Measurements from ENCODE around the gene MADD.

Gene MADD

DNA sequence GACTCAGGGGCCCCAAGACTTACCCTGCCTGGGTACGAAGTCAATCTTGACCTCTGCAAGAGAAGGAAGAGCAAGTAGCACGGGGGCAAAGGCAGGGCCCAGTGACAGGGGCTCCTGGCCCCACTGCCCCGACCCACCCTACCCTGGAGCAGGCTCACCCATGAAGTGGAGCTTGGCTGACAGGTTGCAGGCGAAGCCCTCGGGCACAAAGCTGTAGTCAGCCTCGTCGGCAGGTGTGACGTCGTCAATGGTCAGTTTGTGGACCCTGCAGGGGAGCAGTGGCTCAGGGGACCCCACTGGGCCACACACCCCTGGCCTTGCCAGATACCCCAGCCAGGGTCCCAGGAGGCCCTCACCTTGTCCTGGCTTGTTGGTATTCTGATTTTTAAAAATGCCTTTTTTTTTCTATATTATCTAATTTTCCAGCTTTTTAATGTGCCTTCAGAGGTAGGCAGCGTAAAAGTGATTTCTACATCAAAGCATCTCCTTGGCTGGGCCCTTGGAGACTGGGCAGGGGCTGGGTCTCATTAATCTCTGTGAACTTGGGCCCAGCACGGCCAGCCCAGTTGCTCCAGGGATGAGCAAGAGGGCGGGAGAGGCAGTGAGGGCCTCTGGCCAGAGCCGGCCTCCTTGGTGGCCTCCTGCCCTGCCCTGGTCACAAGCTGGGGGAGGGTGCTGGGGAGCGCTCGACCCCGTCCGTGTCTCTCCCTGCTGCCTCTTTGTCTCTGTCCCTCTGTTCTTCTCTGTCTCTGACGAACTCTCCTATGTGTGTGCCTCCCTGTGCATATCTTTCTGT lies 71.2 kb downstream of the MADD start:
- no peak overlapping the region for H3K4me3 Mint-ChIP-seq
- ATAC-seq: no peak
- no peaks in the 10 kb centered on the region for H3K36me3 Mint-ChIP-seq (ENCODE audit: low read depth)
- H3K27me3 Mint-ChIP-seq: no peaks in the 10 kb centered on the region
- no peak for DNase-seq
- H3K9me3 Mint-ChIP-seq: no peaks in the 10 kb centered on the region
- H3K4me1 Mint-ChIP-seq: no peaks in the 10 kb centered on the region
- H3K27ac Mint-ChIP-seq: no peak overlapping the region

DNA sequence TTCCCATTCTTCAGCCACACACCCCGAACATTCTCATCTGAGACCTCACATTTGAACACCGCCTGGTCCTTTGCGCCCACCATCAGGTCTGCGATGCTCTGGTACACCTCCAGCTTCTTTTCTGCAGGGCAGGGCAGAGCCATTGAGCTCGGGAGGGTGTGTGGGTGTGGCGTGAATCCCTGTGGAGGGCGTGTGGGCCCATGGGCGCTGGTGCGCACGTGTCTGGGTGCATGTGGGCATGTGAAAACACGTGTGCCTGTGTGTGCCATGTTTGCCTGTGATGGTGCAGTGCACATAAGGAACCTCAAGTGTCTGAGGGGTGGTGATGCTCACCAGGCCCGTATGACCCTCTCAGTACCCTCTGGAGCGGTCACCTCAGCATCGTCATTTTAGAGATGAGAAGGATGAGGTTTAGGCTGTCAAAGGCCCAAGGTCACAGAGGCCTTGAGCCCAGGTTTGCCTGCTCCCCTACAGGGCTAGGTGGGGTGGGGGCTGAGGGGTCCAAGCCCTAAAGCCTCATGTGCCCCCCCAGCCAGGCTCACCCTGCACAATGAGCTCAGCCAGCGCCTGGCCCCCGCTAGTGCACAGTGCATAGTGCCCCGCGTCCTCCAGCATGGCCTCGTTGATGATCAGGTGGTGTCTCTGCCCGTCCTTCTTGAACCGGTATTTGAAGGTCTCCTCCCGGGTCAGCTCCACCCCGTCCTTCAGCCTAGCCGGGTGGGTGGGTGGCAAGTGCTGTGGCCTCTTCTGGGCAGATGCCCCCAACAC lies 72.3 kb downstream of the MADD start:
- Mint-ChIP-seq H3K4me3 (no peak overlapping the region), H3K36me3 (ENCODE audit: low read depth) (no peaks in the 10 kb centered on the region), H3K27me3 (no peaks in the 10 kb centered on the region), H3K27ac (no peak overlapping the region), H3K4me1 (no peaks in the 10 kb centered on the region), H3K9me3 (no peaks in the 10 kb centered on the region)
- DNase-seq: no peak
- ATAC-seq: no peak

DNA sequence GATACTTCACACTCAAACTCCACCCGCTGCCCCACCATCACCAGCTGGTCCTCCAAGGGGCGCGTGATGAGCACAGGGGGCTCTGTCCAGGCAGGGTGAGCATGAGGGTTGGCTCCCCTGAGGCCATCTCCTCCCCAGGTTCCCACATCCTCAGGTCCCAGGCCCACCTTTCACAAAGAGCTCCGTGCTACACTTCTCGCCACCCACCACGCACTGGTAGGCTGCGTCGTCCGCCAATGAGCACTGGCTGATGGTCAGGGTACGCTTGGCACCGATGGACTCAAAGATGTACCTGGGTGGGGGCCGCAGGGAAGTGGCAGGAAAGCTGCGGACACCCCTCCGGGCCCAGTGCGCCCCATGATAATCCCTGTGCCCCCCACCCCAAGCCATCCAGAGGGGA lies 72.9 kb downstream of the MADD start:
- Mint-ChIP-seq H3K27me3 (no peaks in the 10 kb centered on the region), H3K9me3 (no peaks in the 10 kb centered on the region), H3K27ac (no peak overlapping the region), H3K36me3 (ENCODE audit: low read depth) (no peaks in the 10 kb centered on the region), H3K4me1 (no peaks in the 10 kb centered on the region), H3K4me3 (no peak overlapping the region)
- no peak for ATAC-seq
- DNase-seq: no peak

DNA sequence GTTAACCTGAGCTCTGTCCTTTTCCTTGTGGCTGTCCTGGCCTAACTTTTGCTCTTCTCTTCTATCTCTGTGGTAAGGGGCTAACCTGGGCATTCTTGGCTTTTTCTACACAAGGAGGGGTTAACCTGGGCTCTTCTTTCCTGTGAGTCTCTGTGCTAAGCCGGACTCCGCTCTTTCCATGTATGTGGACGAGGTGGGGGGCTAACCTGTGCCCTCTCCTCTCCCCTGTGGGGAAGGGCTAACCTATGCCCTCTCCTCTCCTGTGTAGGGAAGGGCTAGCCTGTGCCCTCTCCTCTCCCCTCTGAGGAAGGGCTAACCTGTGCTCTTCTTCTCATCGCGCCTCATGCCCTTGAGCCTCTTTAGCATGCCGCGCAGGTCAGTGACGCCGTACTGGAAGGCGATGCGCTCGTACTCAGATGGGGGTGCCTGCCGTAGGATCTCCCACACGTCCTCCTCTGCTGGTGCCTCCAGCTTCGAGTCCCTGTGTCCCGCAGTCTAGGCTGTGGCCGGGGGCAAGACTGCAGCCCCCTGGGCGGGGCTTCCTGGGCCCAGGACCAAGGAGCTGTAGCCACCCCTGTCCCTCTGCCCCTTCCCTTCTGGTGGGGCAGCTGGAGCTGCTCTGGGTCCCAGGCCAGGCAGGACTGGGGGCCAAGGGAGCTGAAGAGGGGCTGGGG lies 76.1 kb downstream of the MADD start:
- Mint-ChIP-seq H3K27ac (no peak overlapping the region), H3K4me3 (no peak overlapping the region), H3K9me3 (no peaks in the 10 kb centered on the region), H3K4me1 (no peaks in the 10 kb centered on the region), H3K36me3 (ENCODE audit: low read depth) (no peaks in the 10 kb centered on the region), H3K27me3 (no peaks in the 10 kb centered on the region)
- DNase-seq (no peak), ATAC-seq (no peak)

DNA sequence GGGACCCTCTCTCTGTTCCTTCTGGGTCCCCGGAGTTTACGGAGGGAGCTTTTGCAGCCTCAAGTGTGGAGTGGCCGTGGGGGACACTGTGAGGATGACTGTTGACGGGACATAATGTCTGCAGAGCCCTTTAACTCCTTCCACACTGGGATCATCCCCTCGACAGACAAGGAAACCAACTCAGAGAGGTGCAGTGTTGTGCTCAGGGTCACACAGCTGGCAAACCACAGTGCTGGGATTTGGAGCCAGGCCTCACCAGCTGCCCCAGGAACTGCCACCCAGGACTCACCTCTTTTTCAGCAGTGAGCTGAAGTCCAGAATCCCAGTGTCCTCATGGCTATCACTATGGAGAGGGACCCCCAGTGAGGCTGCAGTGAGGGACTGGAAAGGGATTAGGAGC lies 77.2 kb downstream of the MADD start:
- no peaks in the 10 kb centered on the region for H3K27me3 Mint-ChIP-seq
- no peak overlapping the region for H3K27ac Mint-ChIP-seq
- no peak for DNase-seq
- H3K9me3 Mint-ChIP-seq: no peaks in the 10 kb centered on the region
- H3K4me3 Mint-ChIP-seq: no peak overlapping the region
- no peaks in the 10 kb centered on the region for H3K36me3 Mint-ChIP-seq (ENCODE audit: low read depth)
- ATAC-seq: no peak
- H3K4me1 Mint-ChIP-seq: no peaks in the 10 kb centered on the region

DNA sequence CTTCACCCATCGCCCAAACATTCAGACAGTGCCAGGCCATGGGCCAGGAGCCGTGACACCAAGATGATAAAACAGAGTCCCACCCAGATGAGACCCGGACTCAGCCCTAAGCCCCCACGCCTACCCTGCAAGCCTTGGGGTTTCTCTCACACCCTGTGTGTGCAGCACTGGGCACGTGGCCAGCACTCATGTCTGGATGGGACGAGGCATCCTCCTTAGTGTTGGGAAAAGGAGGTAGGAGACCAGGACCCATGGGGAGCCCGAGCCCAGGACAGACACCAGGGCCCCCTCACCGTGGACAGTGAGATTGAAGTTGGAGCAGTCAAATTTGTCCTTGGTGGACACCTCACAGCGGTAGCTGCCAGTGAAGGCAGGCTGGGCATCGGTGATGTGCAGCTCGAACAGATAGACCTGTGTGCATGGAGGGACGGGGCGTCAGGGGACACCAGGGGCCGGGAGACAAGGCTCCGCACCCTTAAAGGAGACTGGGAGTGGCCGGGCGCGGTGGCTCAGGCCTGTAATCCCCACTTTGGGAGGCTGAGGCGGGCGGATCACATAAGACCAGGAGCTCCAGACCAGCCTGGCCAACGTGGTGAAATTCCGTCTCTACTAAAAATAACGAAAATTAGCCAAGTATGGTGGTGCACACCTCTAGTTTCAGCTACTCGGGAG lies 78.3 kb downstream of the MADD start:
- DNase-seq (no peak), ATAC-seq (no peak)
- Mint-ChIP-seq H3K4me3 (no peak overlapping the region), H3K4me1 (no peaks in the 10 kb centered on the region), H3K36me3 (ENCODE audit: low read depth) (no peaks in the 10 kb centered on the region), H3K9me3 (no peaks in the 10 kb centered on the region), H3K27me3 (no peaks in the 10 kb centered on the region), H3K27ac (no peak overlapping the region)

DNA sequence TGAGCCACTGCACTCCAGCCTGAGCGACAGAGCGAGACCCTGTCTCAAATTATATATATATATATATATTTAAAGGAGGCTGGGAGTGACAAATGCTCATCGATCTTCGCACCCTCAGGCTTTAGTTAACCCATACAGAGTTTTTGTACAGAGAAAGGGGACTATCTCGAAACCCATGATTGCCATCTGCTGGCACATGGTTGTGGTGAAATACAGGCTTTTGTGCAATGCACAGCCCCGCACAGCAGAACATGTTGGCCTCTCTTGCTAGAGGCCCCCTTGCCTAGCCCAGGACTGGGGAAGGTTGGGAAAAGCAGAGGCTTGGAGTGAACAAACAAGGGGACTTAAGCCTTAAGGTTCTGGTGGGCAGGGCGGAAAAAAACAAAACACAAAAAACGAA lies 78.9 kb downstream of the MADD start:
- H3K4me3 Mint-ChIP-seq: no peak overlapping the region
- no peak overlapping the region for H3K27ac Mint-ChIP-seq
- ATAC-seq (no peak), DNase-seq (no peak)
- no peaks in the 10 kb centered on the region for H3K4me1 Mint-ChIP-seq
- H3K9me3 Mint-ChIP-seq: no peaks in the 10 kb centered on the region
- no peaks in the 10 kb centered on the region for H3K36me3 Mint-ChIP-seq (ENCODE audit: low read depth)
- H3K27me3 Mint-ChIP-seq: no peaks in the 10 kb centered on the region

DNA sequence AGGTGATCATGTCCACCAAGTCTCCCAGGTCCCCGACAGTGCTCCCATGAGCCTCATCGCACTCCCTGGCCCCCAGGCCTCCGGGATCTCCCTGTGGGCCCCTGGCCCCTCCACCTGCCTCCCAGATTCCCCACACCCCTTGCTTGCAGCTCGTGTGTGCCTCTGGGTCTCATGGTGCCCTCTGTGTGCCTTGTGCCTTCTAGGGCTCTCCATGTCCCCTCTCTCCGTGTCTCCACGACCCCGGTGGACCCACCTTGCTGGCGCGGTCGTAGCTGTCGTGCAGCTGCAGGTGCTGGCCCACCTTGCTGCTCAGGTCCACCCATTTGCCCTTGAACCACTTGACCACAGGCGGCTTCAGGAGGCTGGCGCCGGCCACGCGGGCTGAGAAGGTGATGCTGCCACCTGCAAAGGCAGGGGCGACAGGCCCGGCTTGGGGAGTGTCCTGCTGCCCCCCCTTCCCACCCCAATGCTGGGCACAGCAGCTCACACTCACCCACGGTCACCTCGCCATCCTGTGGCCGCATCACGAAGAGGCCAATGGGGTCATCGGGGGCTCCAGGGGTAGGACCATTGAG lies 79.7 kb downstream of the MADD start:
- H3K9me3 Mint-ChIP-seq: no peaks in the 10 kb centered on the region
- H3K36me3 Mint-ChIP-seq (ENCODE audit: low read depth): no peaks in the 10 kb centered on the region
- no peak overlapping the region for H3K4me3 Mint-ChIP-seq
- DNase-seq (no peak), ATAC-seq (no peak)
- no peaks in the 10 kb centered on the region for H3K4me1 Mint-ChIP-seq
- no peaks in the 10 kb centered on the region for H3K27me3 Mint-ChIP-seq
- no peak overlapping the region for H3K27ac Mint-ChIP-seq

DNA sequence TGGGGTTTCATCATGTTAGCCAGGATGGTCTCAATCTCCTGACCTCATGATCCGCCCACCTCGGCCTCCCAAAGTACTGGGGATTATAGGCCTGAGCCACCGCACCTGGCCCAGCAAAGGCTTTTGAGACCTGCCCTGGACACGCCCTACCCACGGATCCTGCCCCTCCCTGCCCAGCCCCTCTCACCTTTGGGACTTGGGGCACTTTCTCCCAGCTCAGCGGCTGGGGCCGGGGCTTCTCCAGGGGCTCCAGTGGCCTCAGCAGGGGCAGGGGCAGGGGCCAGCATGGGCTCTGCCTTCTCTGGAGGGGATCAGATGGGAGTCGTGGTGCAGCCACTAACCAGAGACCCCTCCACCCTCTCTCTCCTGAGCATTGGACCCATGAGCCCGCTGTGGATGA lies 80.4 kb downstream of the MADD start:
- Mint-ChIP-seq H3K4me3 (no peak overlapping the region), H3K4me1 (no peaks in the 10 kb centered on the region), H3K36me3 (ENCODE audit: low read depth) (no peaks in the 10 kb centered on the region), H3K27ac (no peak overlapping the region), H3K27me3 (no peaks in the 10 kb centered on the region), H3K9me3 (no peaks in the 10 kb centered on the region)
- DNase-seq (no peak), ATAC-seq (no peak)

DNA sequence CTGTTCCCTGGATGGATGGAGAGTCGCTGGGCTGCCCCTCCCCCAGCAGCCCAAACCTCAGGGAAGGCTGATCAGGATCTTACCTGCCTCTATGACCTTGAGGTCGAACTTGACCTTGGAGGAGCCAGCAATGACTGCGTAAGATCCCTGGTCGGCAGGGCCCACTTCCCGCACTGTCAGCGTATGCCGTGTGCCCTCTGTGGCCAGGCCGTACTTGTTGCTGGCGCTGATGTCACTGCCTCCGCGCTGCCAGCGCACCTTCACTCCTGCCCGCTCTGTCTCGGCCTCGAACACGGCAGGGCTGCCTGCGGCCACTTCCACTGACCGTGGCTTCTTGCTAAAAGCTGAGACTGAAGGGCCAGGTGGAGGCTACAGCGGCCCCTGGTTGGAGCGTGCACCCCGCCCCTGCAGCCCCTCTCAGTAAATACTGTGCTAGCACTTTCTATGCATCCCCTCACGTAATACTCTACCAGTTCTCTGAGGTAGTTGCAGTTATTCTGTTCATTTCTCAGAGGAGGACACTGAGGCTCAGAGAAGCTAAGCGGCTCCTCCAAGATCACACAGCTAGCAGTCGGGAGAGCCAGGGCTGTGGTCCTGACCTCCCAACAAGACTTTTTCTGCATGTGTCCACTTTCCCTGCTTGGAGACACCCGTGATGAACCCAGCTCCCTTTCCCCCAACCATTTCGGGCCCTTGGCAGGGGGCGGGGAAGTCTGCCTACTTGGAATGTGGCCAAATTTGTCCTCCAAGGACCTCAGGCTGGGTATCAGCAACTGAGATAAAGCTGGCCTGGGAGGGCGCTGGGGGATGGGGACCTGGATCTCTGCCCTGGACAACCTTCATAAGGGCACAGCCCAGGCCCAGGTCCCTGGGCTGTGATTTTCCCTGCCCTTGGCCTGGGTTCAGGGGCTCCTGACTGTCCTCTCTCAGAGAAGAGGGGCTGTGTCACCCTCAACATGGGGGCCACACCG lies 81.5 kb downstream of the MADD start:
- ATAC-seq (no peak), DNase-seq (no peak)
- H3K9me3 Mint-ChIP-seq: no peaks in the 10 kb centered on the region
- no peak overlapping the region for H3K4me3 Mint-ChIP-seq
- H3K4me1 Mint-ChIP-seq: no peaks in the 10 kb centered on the region
- H3K36me3 Mint-ChIP-seq (ENCODE audit: low read depth): no peaks in the 10 kb centered on the region
- no peak overlapping the region for H3K27ac Mint-ChIP-seq
- no peaks in the 10 kb centered on the region for H3K27me3 Mint-ChIP-seq

DNA sequence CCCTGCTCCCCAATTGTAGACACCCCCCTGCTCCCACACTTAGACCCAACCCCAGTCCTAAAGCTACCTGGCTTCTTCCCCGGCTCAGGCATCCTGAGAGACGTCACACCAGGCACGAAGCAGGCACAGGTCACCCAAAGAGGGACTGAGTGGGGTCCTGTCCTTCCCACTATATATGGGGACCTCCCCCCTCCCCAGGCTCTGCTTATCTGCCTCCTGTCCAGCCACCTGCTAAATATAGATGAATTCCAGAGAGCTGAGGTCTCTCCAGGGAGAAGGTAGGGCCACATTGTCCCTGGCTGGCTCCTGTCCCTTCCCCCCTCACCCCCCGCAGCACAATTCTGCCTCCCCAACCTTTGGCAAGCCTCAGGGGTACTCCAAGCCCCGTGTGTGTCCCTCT lies 82.6 kb downstream of the MADD start, which contains the start of gene MYBPC3:
Gene MYBPC3 (minus strand): TSS at position 147 of the 400 bp plus-strand sequence. CDS start 55 bp downstream, at position 92.
- H3K4me3 Mint-ChIP-seq: no peak within 1 kb of the TSS
- ATAC-seq: no peak
- no peaks in the 10 kb centered on the region for H3K4me1 Mint-ChIP-seq
- H3K9me3 Mint-ChIP-seq: no peaks in the 10 kb centered on the region
- no peak for DNase-seq
- no peak within 1 kb of the TSS for H3K27ac Mint-ChIP-seq
- H3K36me3 Mint-ChIP-seq (ENCODE audit: low read depth): no peaks in the 10 kb centered on the region
- H3K27me3 Mint-ChIP-seq: no peaks in the 10 kb centered on the region

DNA sequence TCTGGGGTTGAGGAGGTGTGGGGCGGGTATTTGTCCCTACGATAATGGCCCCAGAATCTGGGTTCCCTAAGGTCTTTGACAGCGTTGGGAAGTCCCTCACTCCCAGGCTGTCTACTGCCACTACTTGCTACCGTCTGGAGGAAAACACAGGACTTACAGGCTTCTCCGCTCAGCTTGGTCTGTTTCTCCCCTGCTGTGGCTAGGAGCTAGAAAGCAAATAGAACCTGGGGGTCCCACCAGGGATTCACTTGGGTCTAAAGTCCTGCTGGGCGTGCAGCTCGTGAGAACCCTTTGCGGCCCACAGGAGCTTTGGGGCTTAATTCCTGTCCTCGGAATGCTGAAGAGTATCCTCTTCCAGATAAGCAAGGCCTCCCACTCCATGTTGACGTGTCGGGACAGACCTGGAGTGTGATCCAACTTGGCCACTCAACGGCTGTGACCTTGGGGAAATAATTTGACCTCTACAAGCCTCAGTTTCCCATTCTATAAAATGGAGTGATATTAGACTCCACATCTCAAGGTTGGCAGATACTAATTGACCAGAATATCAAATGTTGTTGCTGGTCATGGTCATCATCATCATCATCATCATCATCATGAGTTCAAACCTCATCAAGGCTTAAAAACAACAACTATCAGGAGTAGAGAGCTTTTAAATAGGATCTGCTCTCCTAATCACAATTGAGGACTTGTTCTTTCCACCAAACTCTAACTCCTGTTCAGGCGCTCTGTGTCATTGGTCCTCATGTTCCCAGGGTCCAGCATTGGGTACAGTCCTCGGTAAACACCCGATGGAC lies 84.2 kb downstream of the MADD start:
- peaks cover 1% of the 10 kb centered on the region for H3K4me1 Mint-ChIP-seq
- H3K9me3 Mint-ChIP-seq: no peaks in the 10 kb centered on the region
- H3K4me3 Mint-ChIP-seq: no peak overlapping the region
- no peak overlapping the region for H3K27ac Mint-ChIP-seq
- no peaks in the 10 kb centered on the region for H3K27me3 Mint-ChIP-seq
- no peaks in the 10 kb centered on the region for H3K36me3 Mint-ChIP-seq (ENCODE audit: low read depth)
- DNase-seq (no peak), ATAC-seq (no peak)

DNA sequence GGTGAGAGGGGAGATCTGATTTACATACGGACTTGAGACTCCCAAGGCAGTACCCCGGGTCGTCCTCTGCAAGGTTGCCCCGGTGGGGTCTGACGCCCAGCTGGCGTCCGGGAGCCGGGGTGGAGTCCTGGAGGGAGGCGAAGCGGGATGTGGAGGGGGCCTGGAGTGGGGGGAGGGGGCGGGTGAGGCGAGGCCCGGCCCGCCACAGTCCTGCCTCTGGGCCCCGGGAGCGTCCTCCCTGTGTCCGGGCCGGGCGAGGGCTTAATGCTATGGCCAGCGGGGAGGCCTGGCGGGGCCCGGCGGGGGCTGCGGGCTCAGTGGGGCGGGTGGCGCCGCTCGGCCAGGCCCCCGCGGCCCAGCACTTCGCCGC lies 85.0 kb downstream of the MADD start:
- DNase-seq (no peak), ATAC-seq (no peak)
- Mint-ChIP-seq H3K27ac (no peak overlapping the region), H3K4me3 (no peak overlapping the region), H3K4me1 (peaks cover 8% of the 10 kb centered on the region), H3K27me3 (no peaks in the 10 kb centered on the region), H3K9me3 (no peaks in the 10 kb centered on the region), H3K36me3 (ENCODE audit: low read depth) (no peaks in the 10 kb centered on the region)
